GM23248 (cell line): Measurements from ENCODE around the gene FKRP. TPM values are rescaled to one million over a fixed set of nuclear protein-coding genes. Genes with fewer than 3 reads are reported as not detected.

Experiments used
- DNase-seq: peaks from one replicate; pipeline ENCODE4 v3.0.0-alpha.2; 2015
- H2AFZ ChIP-seq: fragments of 200-600 bp; sonication (generic); 2 replicates; pipeline ENCODE4 v1.6.1; 2016; ENCODE audit warnings: antibody characterized with exemption
- H3F3A ChIP-seq: fragments of 200-600 bp; sonication (generic); 2 replicates; pipeline ENCODE4 v1.6.1; 2016; ENCODE audit warnings: mild to moderate bottlenecking, antibody characterized with exemption, mixed run types; ENCODE audit not compliant: insufficient read depth
- H3K27ac ChIP-seq: fragments of 200-600 bp; sonication (generic); 2 replicates; pipeline ENCODE4 v1.5.1; 2016; ENCODE audit warnings: mild to moderate bottlenecking
- H3K27me3 ChIP-seq: fragments of 200-600 bp; sonication (generic); replicated peaks from 2 replicates; pipeline ENCODE4 v1.6.1; 2016; ENCODE audit warnings: mild to moderate bottlenecking; ENCODE audit not compliant: insufficient read depth
- H3K36me3 ChIP-seq: fragments of 200-600 bp; sonication (generic); 2 replicates; pipeline ENCODE4 v1.6.1; 2016; ENCODE audit warnings: low read depth, mild to moderate bottlenecking
- H3K4me1 ChIP-seq: fragments of 200-600 bp; sonication (generic); 2 replicates; pipeline ENCODE4 v1.6.1; 2016; ENCODE audit warnings: mild to moderate bottlenecking; ENCODE audit not compliant: insufficient read depth
- H3K4me2 ChIP-seq: fragments of 200-600 bp; sonication (generic); one replicate; pipeline ENCODE4 v1.6.1; 2016; ENCODE audit warnings: mild to moderate bottlenecking; ENCODE audit not compliant: unreplicated experiment
- H3K4me3 ChIP-seq: fragments of 200-600 bp; sonication (generic); 2 replicates; pipeline ENCODE4 v1.5.1; 2016; ENCODE audit warnings: mild to moderate bottlenecking
- H3K79me2 ChIP-seq: fragments of 200-600 bp; sonication (generic); 2 replicates; pipeline ENCODE4 v1.6.1; 2016; ENCODE audit warnings: mild to moderate bottlenecking; ENCODE audit not compliant: insufficient read depth
- H3K9ac ChIP-seq: fragments of 200-600 bp; sonication (generic); 2 replicates; pipeline ENCODE4 v1.6.1; 2016; ENCODE audit warnings: mild to moderate bottlenecking
- H3K9me2 ChIP-seq: fragments of 200-600 bp; sonication (generic); 2 replicates; pipeline ENCODE4 v1.6.1; 2016; ENCODE audit warnings: mixed run types, mild to moderate bottlenecking, moderate library complexity; ENCODE audit not compliant: insufficient read depth
- H3K9me3 ChIP-seq: fragments of 200-600 bp; sonication (generic); one replicate; pipeline ENCODE4 v1.6.1; 2017; ENCODE audit warnings: low read depth
- H4K20me1 ChIP-seq: fragments of 200-600 bp; sonication (generic); 2 replicates; pipeline ENCODE4 v1.6.0; 2016; ENCODE audit not compliant: insufficient read depth
- EZH2 ChIP-seq: fragments of 200-600 bp; sonication (generic); IDR thresholded peaks from 2 replicates; pipeline ENCODE4 v1.6.1; 2018; ENCODE audit warnings: antibody characterized with exemption, mild to moderate bottlenecking; ENCODE audit not compliant: insufficient read depth, poor library complexity, severe bottlenecking
- EZH2phosphoT487 ChIP-seq: fragments of 200-600 bp; sonication (generic); IDR thresholded peaks from 2 replicates; pipeline ENCODE4 v1.6.1; 2018; ENCODE audit warnings: antibody characterized with exemption, moderate library complexity, mild to moderate bottlenecking, low read depth; ENCODE audit not compliant: insufficient read depth
- WGBS, 2 experiments: methylation state at CpG; one replicate each; pipeline ENCODE4 v1.1.6; 2015 to 2017; ENCODE audit warnings: low lambda C conversion rate in 2 of 2, low coverage in 1 of 2; ENCODE audit errors: missing lambda C conversion rate in 2 of 2; 5-methylcytosine and 5-hydroxymethylcytosine counted together
- in situ Hi-C: fragments of 300-500 bp; cut with MboI; formaldehyde crosslinking; loops from 2 replicates; pipeline ENCODE4 v1.15.0; 2020
- polyA plus RNA-seq: library from polyadenylated mRNA; unstranded; fragments of >200 nt; fragmentation: Nextera tagmentation; extraction: Ambion mirVana; gene quantifications from 2 replicates; pipeline ENCODE4 v1.2.1, GENCODE V29; 2016
- total RNA-seq: library from RNA; depleted of rRNA; stranded (reverse); fragments of >200 nt; shearing (Covaris generic); gene quantifications from 2 replicates; pipeline ENCODE4 v1.2.3, GENCODE V29; 2014

The FKRP gene
- total and polyA plus RNA-seq, 2 experiments from 2014 or later = 15.0 to 41.5 TPM

GRCh38 chr19:46716672-46717033 lies 29.2 kb upstream of the FKRP start:
- peak; percentile 37 for DNase-seq
- H3K36me3 ChIP-seq = no peaks in the 10 kb centered on the region
- no peaks in the 10 kb centered on the region for H3K27me3 ChIP-seq
- WGBS, 2 experiments = 1 to 8% methylated on average over 5 to 20 of the region's 20 CpGs
- H2AFZ ChIP-seq = peak overlapping the region; percentile 82
- H3K79me2 ChIP-seq = peaks cover 26% of the 10 kb centered on the region
- H3K9ac ChIP-seq = peak overlapping the region; percentile 89
- peaks cover 10% of the 10 kb centered on the region; the same call in 1 of the 2 replicates for H3K4me1 ChIP-seq
- H3K4me2 ChIP-seq = peak overlapping the region; percentile 91
- H4K20me1 ChIP-seq = no peaks in the 10 kb centered on the region
- 0 out of 2 replicates have a peak, but pooled peaks cover 4% of the 10 kb centered on the region for H3F3A ChIP-seq
- in situ Hi-C loops = no loop called here
- TF ChIP-seq EZH2 (no peak), EZH2phosphoT487 (no peak)
- H3K9me3 ChIP-seq = no peaks in the 10 kb centered on the region
- peak overlapping the region; percentile 32; the same call in 1 of the 2 replicates for H3K27ac ChIP-seq
- H3K9me2 ChIP-seq = no peaks in the 10 kb centered on the region
- peak overlapping the region; percentile 84 for H3K4me3 ChIP-seq

- peak within 1 kb of the TSS; percentile 82 for H2AFZ ChIP-seq
- H3K4me1 ChIP-seq = peaks cover 10% of the 10 kb centered on the region; the same call in 1 of the 2 replicates
- H3K36me3 ChIP-seq = no peaks in the 10 kb centered on the region; the same call in 1 of the 2 replicates
- 0 to 2% methylated on average over 32 to 48 of the region's 52 CpGs for WGBS, 2 experiments
- no peak for TF ChIP-seq EZH2
- no peak for TF ChIP-seq EZH2phosphoT487
- no peaks in the 10 kb centered on the region for H3K9me2 ChIP-seq
- no peaks in the 10 kb centered on the region for H4K20me1 ChIP-seq
- in situ Hi-C loops = no loop called here
- 0 out of 2 replicates have a peak, but pooled peaks cover 4% of the 10 kb centered on the region for H3F3A ChIP-seq
- peak within 1 kb of the TSS; percentile 89 for H3K9ac ChIP-seq
- H3K27ac ChIP-seq = peak within 1 kb of the TSS; percentile 38
- peak within 1 kb of the TSS; percentile 91 for H3K4me2 ChIP-seq
- DNase-seq = peak; percentile 89
- peak within 1 kb of the TSS; percentile 84 for H3K4me3 ChIP-seq
- H3K27me3 ChIP-seq = no peaks in the 10 kb centered on the region
- peaks cover 26% of the 10 kb centered on the region for H3K79me2 ChIP-seq
- no peaks in the 10 kb centered on the region for H3K9me3 ChIP-seq
Measured at GRCh38 chr19:46717034-46717715, 28.7 kb upstream of the FKRP start, which contains the start of gene PRKD2. Gene PRKD2, minus strand, starts transcription at chr19:46717114. Its CDS starts 744 bp downstream, at chr19:46716370.

GRCh38 chr19:46717716-46718143 lies 28.1 kb upstream of the FKRP start:
- 19 to 23% methylated on average over 9 of the region's 9 CpGs for WGBS, 2 experiments
- in situ Hi-C loops = no loop called here
- H2AFZ ChIP-seq = no peak overlapping the region
- TF ChIP-seq EZH2phosphoT487 = no peak
- no peak for TF ChIP-seq EZH2
- no peaks in the 10 kb centered on the region for H4K20me1 ChIP-seq
- H3K27me3 ChIP-seq = no peaks in the 10 kb centered on the region
- H3K4me1 ChIP-seq = peaks cover 10% of the 10 kb centered on the region; the same call in 1 of the 2 replicates
- H3K4me3 ChIP-seq = peak overlapping the region; percentile 84
- no peaks in the 10 kb centered on the region; the same call in 1 of the 2 replicates for H3K36me3 ChIP-seq
- H3K9ac ChIP-seq = peak overlapping the region; percentile 89
- 0 out of 2 replicates have a peak, but pooled peaks cover 4% of the 10 kb centered on the region for H3F3A ChIP-seq
- no peaks in the 10 kb centered on the region for H3K9me3 ChIP-seq
- peaks cover 26% of the 10 kb centered on the region for H3K79me2 ChIP-seq
- H3K9me2 ChIP-seq = no peaks in the 10 kb centered on the region
- peak overlapping the region; percentile 38; the same call in 1 of the 2 replicates for H3K27ac ChIP-seq
- peak overlapping the region; percentile 91 for H3K4me2 ChIP-seq
- DNase-seq = peak; percentile 45

- Histone ChIP-seq H3K79me2 (peaks cover 26% of the 10 kb centered on the region), H3K4me3 (no peak overlapping the region), H3K4me1 (peaks cover 10% of the 10 kb centered on the region; the same call in 1 of the 2 replicates), H3K4me2 (no peak overlapping the region), H3K36me3 (no peaks in the 10 kb centered on the region; the same call in 1 of the 2 replicates), H3K27ac (0 out of 2 replicates have a peak overlapping the region, but pooled peaks have one; percentile 9), H3K27me3 (no peaks in the 10 kb centered on the region), H3K9me3 (no peaks in the 10 kb centered on the region), H4K20me1 (no peaks in the 10 kb centered on the region), H2AFZ (no peak overlapping the region), H3F3A (0 out of 2 replicates have a peak, but pooled peaks cover 4% of the 10 kb centered on the region), H3K9me2 (no peaks in the 10 kb centered on the region), H3K9ac (no peak overlapping the region)
- in situ Hi-C loops = no loop called here
- TF ChIP-seq EZH2 (no peak), EZH2phosphoT487 (no peak)
- WGBS, 2 experiments = 76 to 81% methylated on average over 16 to 17 of the region's 17 CpGs
- DNase-seq = peak; percentile 36
Measured at GRCh38 chr19:46718157-46718933, 27.5 kb upstream of the FKRP start.
